Measurements from ENCODE around the gene GTPBP3. TPM values are rescaled to one million over a fixed set of nuclear protein-coding genes. Genes with fewer than 3 reads are reported as not detected.
A peak's percentile ranks its signal among the peaks of the same experiment; 100 is the strongest.

GTPBP3 gene
- polyA plus RNA-seq, 3 donors from 2014 or later = 2.8 to 8.8 (median 3.1) TPM

GRCh38 chr19:17327654-17328516, 9.5 kb upstream of the GTPBP3 start:
- Mint-ChIP-seq H3K36me3 (peaks cover 0 to 3% (median 0%) of the 10 kb centered on the region in 3 donors), H3K4me3 (peak overlapping the region; percentile 61 to 84 (median 77)), H3K27ac (peak overlapping the region in 4 of 6 donors; percentile 64 to 80 (median 70)), H3K4me1 (peaks cover 0 to 17% of the 10 kb centered on the region in 2 donors), H3K9me3 (no peaks in the 10 kb centered on the region), H3K27me3 (ENCODE audit: low read depth in 3 of 3) (peaks cover 0 to 4% (median 0%) of the 10 kb centered on the region in 3 donors)
- DNase-seq = peak; percentile 48 to 55 (median 52)

- no peaks in the 10 kb centered on the region for H3K9me3 Mint-ChIP-seq
- H3K36me3 Mint-ChIP-seq = peaks cover 0 to 3% (median 0%) of the 10 kb centered on the region in 3 donors
- H3K27me3 Mint-ChIP-seq (ENCODE audit: low read depth in 3 of 3) = peaks cover 0 to 4% (median under 1%) of the 10 kb centered on the region in 3 donors
- peak overlapping the region; percentile 25 to 77 (median 52) for H3K4me3 Mint-ChIP-seq
- peaks cover 3 to 20% of the 10 kb centered on the region in 2 donors for H3K4me1 Mint-ChIP-seq
- DNase-seq = peak; percentile 20 to 39 (median 27)
- no peak overlapping the region for H3K27ac Mint-ChIP-seq
Measured at GRCh38 chr19:17328517-17329365, 8.6 kb upstream of the GTPBP3 start.

- Mint-ChIP-seq H3K36me3 (peaks cover 0 to 3% (median 0%) of the 10 kb centered on the region in 3 donors), H3K4me1 (peaks cover 9 to 23% of the 10 kb centered on the region in 2 donors), H3K4me3 (peak overlapping the region in 4 of 5 donors; percentile 25 to 64 (median 40)), H3K9me3 (no peaks in the 10 kb centered on the region), H3K27me3 (ENCODE audit: low read depth in 3 of 3) (peaks cover 0 to 7% (median 4%) of the 10 kb centered on the region in 3 donors), H3K27ac (peak overlapping the region in 1 of 6 donors; percentile 39)
- no peak for DNase-seq
Measured at GRCh38 chr19:17329366-17330261, 7.7 kb upstream of the GTPBP3 start.

- no peak for DNase-seq
- no peak overlapping the region for H3K27ac Mint-ChIP-seq
Measured at GRCh38 chr19:17330262-17331044, 6.9 kb upstream of the GTPBP3 start.

GRCh38 chr19:17331045-17331558, 6.3 kb upstream of the GTPBP3 start:
- Mint-ChIP-seq H3K27me3 (ENCODE audit: low read depth in 3 of 3) (peaks cover 0 to 9% (median 7%) of the 10 kb centered on the region in 3 donors), H3K27ac (no peak overlapping the region), H3K4me3 (no peak overlapping the region), H3K36me3 (peaks cover 0 to 3% (median 0%) of the 10 kb centered on the region in 3 donors), H3K4me1 (peaks cover 18 to 31% of the 10 kb centered on the region in 2 donors), H3K9me3 (no peaks in the 10 kb centered on the region)
- no peak for DNase-seq

More at GRCh38 chr19:17330262-17331044, 6.9 kb upstream of the GTPBP3 start:
- Mint-ChIP-seq H3K27me3 (ENCODE audit: low read depth in 3 of 3) (peaks cover 0 to 9% (median 9%) of the 10 kb centered on the region in 3 donors), H3K36me3 (peaks cover 0 to 3% (median 0%) of the 10 kb centered on the region in 3 donors), H3K4me1 (peaks cover 17 to 31% of the 10 kb centered on the region in 2 donors), H3K4me3 (peak overlapping the region; percentile 35 to 67 (median 52)), H3K9me3 (no peaks in the 10 kb centered on the region)

- no peak for DNase-seq
- Mint-ChIP-seq H3K4me3 (peak overlapping the region in 3 of 5 donors; percentile 27 to 47 (median 45)), H3K36me3 (peaks cover 0 to 3% (median 0%) of the 10 kb centered on the region in 3 donors), H3K9me3 (no peaks in the 10 kb centered on the region), H3K27ac (no peak overlapping the region), H3K4me1 (peaks cover 28 to 40% of the 10 kb centered on the region in 2 donors), H3K27me3 (ENCODE audit: low read depth in 3 of 3) (peaks cover 0 to 11% (median 10%) of the 10 kb centered on the region in 3 donors)
Measured at GRCh38 chr19:17332360-17332676, 5.0 kb upstream of the GTPBP3 start.

- H3K4me3 Mint-ChIP-seq = peak overlapping the region; percentile 5 to 47 (median 33)
- peak; percentile 17 to 31 (median 30) for DNase-seq
- no peak overlapping the region for H3K27ac Mint-ChIP-seq
- H3K36me3 Mint-ChIP-seq = peaks cover 0 to 3% (median 0%) of the 10 kb centered on the region in 3 donors
- no peaks in the 10 kb centered on the region for H3K9me3 Mint-ChIP-seq
- peaks cover 0 to 11% (median 11%) of the 10 kb centered on the region in 3 donors for H3K27me3 Mint-ChIP-seq (ENCODE audit: low read depth in 3 of 3)
- peaks cover 32 to 43% of the 10 kb centered on the region in 2 donors for H3K4me1 Mint-ChIP-seq
Measured at GRCh38 chr19:17332677-17333581, 4.4 kb upstream of the GTPBP3 start.

- Mint-ChIP-seq H3K4me3 (peak overlapping the region; percentile 86 to 91 (median 89)), H3K36me3 (peaks cover 0 to 3% (median 0%) of the 10 kb centered on the region in 3 donors), H3K27ac (peak overlapping the region in 5 of 6 donors; percentile 61 to 89 (median 77)), H3K27me3 (ENCODE audit: low read depth in 3 of 3) (peaks cover 0 to 11% (median 11%) of the 10 kb centered on the region in 3 donors), H3K9me3 (no peaks in the 10 kb centered on the region), H3K4me1 (peaks cover 32 to 47% of the 10 kb centered on the region in 2 donors)
- DNase-seq = peak; percentile 49 to 61 (median 55)
Measured at GRCh38 chr19:17333611-17334413, 3.5 kb upstream of the GTPBP3 start.

- Mint-ChIP-seq H3K4me1 (peaks cover 32 to 44% of the 10 kb centered on the region in 2 donors), H3K27me3 (ENCODE audit: low read depth in 3 of 3) (peaks cover 0 to 11% (median 11%) of the 10 kb centered on the region in 3 donors), H3K36me3 (peaks cover 0 to 3% (median 0%) of the 10 kb centered on the region in 3 donors), H3K9me3 (no peaks in the 10 kb centered on the region), H3K4me3 (peak within 1 kb of the TSS; percentile 88 to 97 (median 96)), H3K27ac (peak within 1 kb of the TSS; percentile 69 to 98 (median 90))
- DNase-seq = peak; percentile 91 to 95 (median 94)
Measured at GRCh38 chr19:17334414-17335409, 2.6 kb upstream of the GTPBP3 start, which contains the start of gene ANO8. Gene ANO8 (minus strand): TSS chr19:17334855. CDS start chr19:17334670, 185 bp downstream.

Measured in immature natural killer cell (primary cell).